SK-N-SH treated with all-trans-retinoic acid at 6 μM for 48 hours (cell line): ENCODE measurements around the gene UBXN6.

Experiments
- ATAC-seq: fragments of 200-7000 bp; cut with Tn5 transposase; 3 replicates; pipeline ENCODE4 v1.9.1; 2020; ENCODE audit warnings: mild to moderate bottlenecking, moderate library complexity
- ARNTL ChIP-seq: fragments of 450-650 bp; formaldehyde crosslinking; IDR thresholded peaks from 2 replicates; pipeline ENCODE4 v1.5.0; 2020; ENCODE audit warnings: low read depth, mild to moderate bottlenecking, moderate library complexity, borderline replicate concordance
- BACH2 ChIP-seq: fragments of 250-450 bp; sonication (Bioruptor Pico); IDR thresholded peaks from 2 replicates; pipeline ENCODE4 v1.9.0; 2021; ENCODE audit warnings: mild to moderate bottlenecking, borderline replicate concordance
- CSDC2 ChIP-seq: fragments of 250-450 bp; sonication (Bioruptor Pico); IDR thresholded peaks from 2 replicates; pipeline ENCODE4 v1.5.0; 2020; ENCODE audit warnings: mild to moderate bottlenecking, moderate library complexity
- ESRRG ChIP-seq: fragments of 250-450 bp; sonication (Bioruptor Pico); IDR thresholded peaks from 2 replicates; pipeline ENCODE4 v1.6.1; 2021; ENCODE audit warnings: mild to moderate bottlenecking
- GLIS3 ChIP-seq: fragments of 250-450 bp; sonication (Bioruptor Pico); IDR thresholded peaks from 2 replicates; pipeline ENCODE4 v1.5.0; 2020; ENCODE audit warnings: mild to moderate bottlenecking, moderate library complexity
- ISL1 ChIP-seq: fragments of 250-450 bp; sonication (Bioruptor Pico); IDR thresholded peaks from 2 replicates; pipeline ENCODE4 v2.1.2; 2022; ENCODE audit warnings: mild to moderate bottlenecking, moderate library complexity
- OSR1 ChIP-seq: fragments of 250-450 bp; sonication (Bioruptor Pico); IDR thresholded peaks from 2 replicates; pipeline ENCODE4 v1.8.0; 2022; ENCODE audit warnings: moderate library complexity, mild to moderate bottlenecking, inconsistent platforms
- PATZ1 ChIP-seq: fragments of 250-450 bp; sonication (Bioruptor Pico); IDR thresholded peaks from 2 replicates; pipeline ENCODE4 v1.8.0; 2020; ENCODE audit warnings: mild to moderate bottlenecking, moderate library complexity, borderline replicate concordance
- RARB ChIP-seq: fragments of 250-450 bp; sonication (Bioruptor Pico); IDR thresholded peaks from 2 replicates; pipeline ENCODE4 v1.8.0; 2021; ENCODE audit warnings: mild to moderate bottlenecking, moderate library complexity
- TCF4 ChIP-seq: fragments of 250-450 bp; sonication (Bioruptor Pico); IDR thresholded peaks from 2 replicates; pipeline ENCODE4 v1.8.0; 2021; ENCODE audit warnings: mild to moderate bottlenecking, moderate library complexity, borderline replicate concordance
- TOX ChIP-seq: fragments of 250-450 bp; sonication (Bioruptor Pico); IDR thresholded peaks from 2 replicates; pipeline ENCODE4 v1.8.0; 2021; ENCODE audit warnings: mild to moderate bottlenecking, moderate library complexity, borderline replicate concordance
- ZC3H10 ChIP-seq: fragments of 250-450 bp; sonication (Bioruptor Pico); IDR thresholded peaks from 2 replicates; pipeline ENCODE4 v1.5.1; 2021; ENCODE audit warnings: mild to moderate bottlenecking, moderate library complexity
- ZFP3 ChIP-seq: fragments of 250-450 bp; sonication (Bioruptor Pico); IDR thresholded peaks from 2 replicates; pipeline ENCODE4 v1.5.0; 2020; ENCODE audit warnings: mild to moderate bottlenecking, moderate library complexity
- ZFP30 ChIP-seq: fragments of 450-650 bp; formaldehyde crosslinking; IDR thresholded peaks from 2 replicates; pipeline ENCODE4 v1.5.0; 2022; ENCODE audit warnings: mild to moderate bottlenecking, moderate library complexity
- ZNF565 ChIP-seq: fragments of 450-650 bp; formaldehyde crosslinking; conservative IDR thresholded peaks from 2 replicates; pipeline ENCODE4 v1.5.0; 2020; ENCODE audit warnings: low read depth, mild to moderate bottlenecking, moderate library complexity
- ZNF70 ChIP-seq: fragments of 450-650 bp; formaldehyde crosslinking; IDR thresholded peaks from 2 replicates; pipeline ENCODE4 v1.5.0; 2020; ENCODE audit warnings: mild to moderate bottlenecking, moderate library complexity
- ZNF8 ChIP-seq: fragments of 450-650 bp; formaldehyde crosslinking; IDR thresholded peaks from 2 replicates; pipeline ENCODE4 v1.5.0; 2020; ENCODE audit warnings: mild to moderate bottlenecking, moderate library complexity
- TF ChIP-seq, protein P1 (sequence below): fragments of 250-450 bp; sonication (Bioruptor Pico); IDR thresholded peaks from 2 replicates; pipeline ENCODE4 v1.5.0; 2020; ENCODE audit warnings: mild to moderate bottlenecking, moderate library complexity
- TF ChIP-seq, protein P2 (sequence below): fragments of 250-450 bp; sonication (Bioruptor Pico); IDR thresholded peaks from 2 replicates; pipeline ENCODE4 v1.5.1; 2020; ENCODE audit warnings: low read depth, mild to moderate bottlenecking, moderate library complexity
- TF ChIP-seq, protein P3 (sequence below): fragments of 250-450 bp; sonication (Bioruptor Pico); IDR thresholded peaks from 2 replicates; pipeline ENCODE4 v1.5.1; 2021; ENCODE audit warnings: mild to moderate bottlenecking, moderate library complexity
- TF ChIP-seq, protein P4 (sequence below): fragments of 250-450 bp; sonication (Bioruptor Pico); IDR thresholded peaks from 2 replicates; pipeline ENCODE4 v1.8.0; 2021; ENCODE audit warnings: low read depth, mild to moderate bottlenecking, moderate library complexity, borderline replicate concordance

Gene UBXN6

DNA sequence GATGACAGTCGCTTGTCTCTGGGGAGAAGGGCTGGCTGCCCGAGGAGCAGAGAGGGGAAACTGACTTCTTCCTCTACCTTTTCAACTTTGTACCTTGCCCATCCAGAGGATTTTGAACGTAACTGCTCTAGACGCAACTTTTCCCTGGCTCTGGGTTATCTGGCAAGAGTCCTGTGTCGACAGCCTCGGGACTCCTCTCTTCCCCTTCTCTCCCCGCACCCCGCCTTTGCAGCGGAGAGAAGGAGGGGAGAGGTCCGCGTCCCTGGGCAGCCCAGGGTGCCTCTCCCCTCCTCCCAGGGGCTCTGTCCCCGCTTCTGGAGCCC, 57.8 kb downstream of the UBXN6 start:
- no peak for TF ChIP-seq ARNTL
- no peak for TF ChIP-seq PATZ1 (CRISPR knock-in tag)
- no peak for TF ChIP-seq ZC3H10
- TF ChIP-seq TCF4 (CRISPR knock-in tag) = no peak
- TF ChIP-seq ZFP3 (CRISPR knock-in tag) = no peak
- no peak for TF ChIP-seq RARB
- TF ChIP-seq ESRRG (CRISPR knock-in tag) = no peak
- no peak for TF ChIP-seq ZNF70 (CRISPR knock-in tag)
- TF ChIP-seq ZFP30 (CRISPR knock-in tag) = no peak
- no peak for TF ChIP-seq GLIS3
- TF ChIP-seq, protein P1, sequence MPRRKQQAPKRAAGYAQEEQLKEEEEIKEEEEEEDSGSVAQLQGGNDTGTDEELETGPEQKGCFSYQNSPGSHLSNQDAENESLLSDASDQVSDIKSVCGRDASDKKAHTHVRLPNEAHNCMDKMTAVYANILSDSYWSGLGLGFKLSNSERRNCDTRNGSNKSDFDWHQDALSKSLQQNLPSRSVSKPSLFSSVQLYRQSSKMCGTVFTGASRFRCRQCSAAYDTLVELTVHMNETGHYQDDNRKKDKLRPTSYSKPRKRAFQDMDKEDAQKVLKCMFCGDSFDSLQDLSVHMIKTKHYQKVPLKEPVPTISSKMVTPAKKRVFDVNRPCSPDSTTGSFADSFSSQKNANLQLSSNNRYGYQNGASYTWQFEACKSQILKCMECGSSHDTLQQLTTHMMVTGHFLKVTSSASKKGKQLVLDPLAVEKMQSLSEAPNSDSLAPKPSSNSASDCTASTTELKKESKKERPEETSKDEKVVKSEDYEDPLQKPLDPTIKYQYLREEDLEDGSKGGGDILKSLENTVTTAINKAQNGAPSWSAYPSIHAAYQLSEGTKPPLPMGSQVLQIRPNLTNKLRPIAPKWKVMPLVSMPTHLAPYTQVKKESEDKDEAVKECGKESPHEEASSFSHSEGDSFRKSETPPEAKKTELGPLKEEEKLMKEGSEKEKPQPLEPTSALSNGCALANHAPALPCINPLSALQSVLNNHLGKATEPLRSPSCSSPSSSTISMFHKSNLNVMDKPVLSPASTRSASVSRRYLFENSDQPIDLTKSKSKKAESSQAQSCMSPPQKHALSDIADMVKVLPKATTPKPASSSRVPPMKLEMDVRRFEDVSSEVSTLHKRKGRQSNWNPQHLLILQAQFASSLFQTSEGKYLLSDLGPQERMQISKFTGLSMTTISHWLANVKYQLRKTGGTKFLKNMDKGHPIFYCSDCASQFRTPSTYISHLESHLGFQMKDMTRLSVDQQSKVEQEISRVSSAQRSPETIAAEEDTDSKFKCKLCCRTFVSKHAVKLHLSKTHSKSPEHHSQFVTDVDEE (CRISPR knock-in tag) = no peak
- TF ChIP-seq, protein P2, sequence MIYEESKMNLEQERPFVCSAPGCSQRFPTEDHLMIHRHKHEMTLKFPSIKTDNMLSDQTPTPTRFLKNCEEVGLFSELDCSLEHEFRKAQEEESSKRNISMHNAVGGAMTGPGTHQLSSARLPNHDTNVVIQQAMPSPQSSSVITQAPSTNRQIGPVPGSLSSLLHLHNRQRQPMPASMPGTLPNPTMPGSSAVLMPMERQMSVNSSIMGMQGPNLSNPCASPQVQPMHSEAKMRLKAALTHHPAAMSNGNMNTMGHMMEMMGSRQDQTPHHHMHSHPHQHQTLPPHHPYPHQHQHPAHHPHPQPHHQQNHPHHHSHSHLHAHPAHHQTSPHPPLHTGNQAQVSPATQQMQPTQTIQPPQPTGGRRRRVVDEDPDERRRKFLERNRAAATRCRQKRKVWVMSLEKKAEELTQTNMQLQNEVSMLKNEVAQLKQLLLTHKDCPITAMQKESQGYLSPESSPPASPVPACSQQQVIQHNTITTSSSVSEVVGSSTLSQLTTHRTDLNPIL (CRISPR knock-in tag) = no peak
- no peak for TF ChIP-seq CSDC2 (CRISPR knock-in tag)
- TF ChIP-seq, protein P3, sequence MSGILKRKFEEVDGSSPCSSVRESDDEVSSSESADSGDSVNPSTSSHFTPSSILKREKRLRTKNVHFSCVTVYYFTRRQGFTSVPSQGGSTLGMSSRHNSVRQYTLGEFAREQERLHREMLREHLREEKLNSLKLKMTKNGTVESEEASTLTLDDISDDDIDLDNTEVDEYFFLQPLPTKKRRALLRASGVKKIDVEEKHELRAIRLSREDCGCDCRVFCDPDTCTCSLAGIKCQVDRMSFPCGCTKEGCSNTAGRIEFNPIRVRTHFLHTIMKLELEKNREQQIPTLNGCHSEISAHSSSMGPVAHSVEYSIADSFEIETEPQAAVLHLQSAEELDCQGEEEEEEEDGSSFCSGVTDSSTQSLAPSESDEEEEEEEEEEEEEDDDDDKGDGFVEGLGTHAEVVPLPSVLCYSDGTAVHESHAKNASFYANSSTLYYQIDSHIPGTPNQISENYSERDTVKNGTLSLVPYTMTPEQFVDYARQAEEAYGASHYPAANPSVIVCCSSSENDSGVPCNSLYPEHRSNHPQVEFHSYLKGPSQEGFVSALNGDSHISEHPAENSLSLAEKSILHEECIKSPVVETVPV (CRISPR knock-in tag) = no peak
- no peak for TF ChIP-seq OSR1 (CRISPR knock-in tag)
- TF ChIP-seq BACH2 = no peak
- TF ChIP-seq ISL1 (CRISPR knock-in tag) = no peak
- no peak for TF ChIP-seq TOX (CRISPR knock-in tag)
- TF ChIP-seq, protein P4, sequence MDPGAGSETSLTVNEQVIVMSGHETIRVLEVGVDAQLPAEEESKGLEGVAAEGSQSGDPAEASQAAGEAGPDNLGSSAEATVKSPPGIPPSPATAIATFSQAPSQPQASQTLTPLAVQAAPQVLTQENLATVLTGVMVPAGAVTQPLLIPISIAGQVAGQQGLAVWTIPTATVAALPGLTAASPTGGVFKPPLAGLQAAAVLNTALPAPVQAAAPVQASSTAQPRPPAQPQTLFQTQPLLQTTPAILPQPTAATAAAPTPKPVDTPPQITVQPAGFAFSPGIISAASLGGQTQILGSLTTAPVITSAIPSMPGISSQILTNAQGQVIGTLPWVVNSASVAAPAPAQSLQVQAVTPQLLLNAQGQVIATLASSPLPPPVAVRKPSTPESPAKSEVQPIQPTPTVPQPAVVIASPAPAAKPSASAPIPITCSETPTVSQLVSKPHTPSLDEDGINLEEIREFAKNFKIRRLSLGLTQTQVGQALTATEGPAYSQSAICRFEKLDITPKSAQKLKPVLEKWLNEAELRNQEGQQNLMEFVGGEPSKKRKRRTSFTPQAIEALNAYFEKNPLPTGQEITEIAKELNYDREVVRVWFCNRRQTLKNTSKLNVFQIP = no peak
- ATAC-seq = peak; percentile 30

- no peak for TF ChIP-seq ESRRG (CRISPR knock-in tag)
- TF ChIP-seq, protein P4 = no peak
- no peak for TF ChIP-seq ZFP30 (CRISPR knock-in tag)
- no peak for TF ChIP-seq TCF4 (CRISPR knock-in tag)
- no peak for TF ChIP-seq RARB
- no peak for TF ChIP-seq GLIS3
- TF ChIP-seq ZNF8 (CRISPR knock-in tag) = no peak
- no peak for TF ChIP-seq TOX (CRISPR knock-in tag)
- TF ChIP-seq, protein P3 (CRISPR knock-in tag) = no peak
- no peak for TF ChIP-seq ZFP3 (CRISPR knock-in tag)
- TF ChIP-seq, protein P1 (CRISPR knock-in tag) = no peak
- no peak for TF ChIP-seq ZNF565
- TF ChIP-seq ZNF70 (CRISPR knock-in tag) = no peak
- no peak for ATAC-seq
These were observed 60.4 kb downstream of the UBXN6 start for GRCh38 chr19:4396949-4397783.
